ENCODE data around the gene ADD3.

ADD3 gene

GRCh38 chr10:110158051-110159005, 150.5 kb downstream of the ADD3 start:
- no peak for DNase-seq

GRCh38 chr10:110160081-110160480, 152.3 kb downstream of the ADD3 start:
- no peak for DNase-seq

- DNase-seq, result no peak
Measured at GRCh38 chr10:110160522-110160921, 152.7 kb downstream of the ADD3 start.

- no peak for DNase-seq
Measured at GRCh38 chr10:110162741-110163145, 155.0 kb downstream of the ADD3 start.

GRCh38 chr10:110163192-110163773, 155.5 kb downstream of the ADD3 start:
- DNase-seq, result no peak

GRCh38 chr10:110163841-110164240, 156.1 kb downstream of the ADD3 start:
- no peak for DNase-seq

GRCh38 chr10:110165239-110165638, 157.5 kb downstream of the ADD3 start:
- DNase-seq, result no peak

- no peak for DNase-seq
Measured at GRCh38 chr10:110167149-110167548, 159.4 kb downstream of the ADD3 start.

GRCh38 chr10:110168601-110169481, 161.1 kb downstream of the ADD3 start:
- DNase-seq, result no peak

GRCh38 chr10:110169586-110169985, 161.8 kb downstream of the ADD3 start:
- no peak for DNase-seq

GRCh38 chr10:110170142-110170971, 162.6 kb downstream of the ADD3 start:
- no peak for DNase-seq

- no peak for DNase-seq
Measured at GRCh38 chr10:110171032-110171431, 163.2 kb downstream of the ADD3 start.

- no peak for DNase-seq
Measured at GRCh38 chr10:110172155-110172554, 164.4 kb downstream of the ADD3 start.

GRCh38 chr10:110174201-110174600, 166.4 kb downstream of the ADD3 start:
- DNase-seq, result no peak

GRCh38 chr10:110174816-110175215, 167.0 kb downstream of the ADD3 start:
- DNase-seq, result no peak

GRCh38 chr10:110175406-110175805, 167.6 kb downstream of the ADD3 start:
- DNase-seq, result no peak

GRCh38 chr10:110176141-110177030, 168.6 kb downstream of the ADD3 start:
- DNase-seq, result no peak

- no peak for DNase-seq
Measured at GRCh38 chr10:110179220-110179619, 171.4 kb downstream of the ADD3 start.

- DNase-seq, result no peak
Measured at GRCh38 chr10:110181451-110181850, 173.7 kb downstream of the ADD3 start.

- no peak for DNase-seq
Measured at GRCh38 chr10:110181911-110182310, 174.1 kb downstream of the ADD3 start.

GRCh38 chr10:110184398-110184797, 176.6 kb downstream of the ADD3 start:
- no peak for DNase-seq

Data from activated T-cell treated with anti-CD3 and anti-CD28 coated beads for 4 hours (primary cell).